NCI-H526 treated with DMSO at 0.1 percent for 48 hours (cell line): ENCODE measurements around the gene FAM20B.

ENCODE experiments used
- DNase-seq: peaks from one replicate; lab custom pipeline; 2025; lab: John Stamatoyannopoulos, UW

FAM20B gene

DNA sequence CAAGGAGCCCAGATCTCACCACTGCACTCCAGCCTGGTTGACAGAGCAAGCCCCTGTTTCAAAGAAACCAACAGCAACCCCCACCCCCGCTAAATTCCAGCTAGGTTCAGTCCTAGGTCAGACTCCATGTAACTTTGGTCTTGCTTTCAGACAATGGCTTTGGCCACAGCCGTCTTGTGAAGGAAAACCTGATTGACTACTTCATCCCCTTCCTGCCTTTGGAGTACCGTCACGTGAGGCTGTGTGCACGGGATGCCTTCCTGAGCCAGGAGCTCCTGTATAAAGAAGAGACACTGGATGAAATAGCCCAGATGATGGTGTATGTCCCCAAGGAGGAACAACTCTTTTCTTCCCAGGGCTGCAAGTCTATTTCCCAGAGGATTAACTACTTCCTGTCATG is 69.1 kb downstream of the FAM20B start:
- DNase-seq = no peak

DNA sequence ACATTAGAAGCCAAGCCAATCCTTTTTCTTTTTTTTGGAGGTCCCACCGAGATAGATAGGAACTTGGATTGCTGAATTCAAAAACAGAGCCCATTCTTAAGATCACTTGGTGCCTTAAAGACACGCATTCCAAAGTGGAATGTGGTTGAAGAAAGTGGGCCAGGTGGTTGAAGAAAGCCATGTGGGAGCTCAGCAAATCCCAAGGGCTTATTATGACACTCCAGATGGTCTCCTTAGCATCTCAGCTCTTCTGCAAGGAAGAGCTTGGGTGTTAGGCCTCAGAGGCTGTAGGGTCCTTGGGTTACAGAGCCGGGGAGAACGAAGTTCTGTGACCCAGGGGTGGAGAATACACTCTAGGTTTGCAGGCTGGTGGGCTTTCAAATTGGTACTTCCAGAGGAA is 69.7 kb downstream of the FAM20B start:
- DNase-seq = no peak

DNA sequence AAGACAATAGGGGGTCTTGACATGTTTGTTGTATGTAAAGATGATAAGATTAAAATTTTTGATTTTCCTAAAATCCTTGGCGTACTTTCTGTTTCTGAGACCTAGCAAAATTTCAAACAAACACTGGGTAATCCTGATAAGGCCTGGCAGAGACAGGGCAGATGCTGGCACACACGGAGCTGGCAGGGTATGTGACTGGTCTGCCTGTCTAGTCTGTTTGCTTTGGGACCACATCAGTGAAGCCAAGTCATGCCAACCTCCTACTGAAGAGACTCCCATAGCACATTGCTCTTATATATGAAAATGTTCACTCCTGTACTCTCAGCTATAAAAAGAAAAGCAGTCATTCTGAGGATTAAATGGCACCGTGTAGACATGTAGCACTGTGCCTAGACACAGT is 70.2 kb downstream of the FAM20B start:
- no peak for DNase-seq

DNA sequence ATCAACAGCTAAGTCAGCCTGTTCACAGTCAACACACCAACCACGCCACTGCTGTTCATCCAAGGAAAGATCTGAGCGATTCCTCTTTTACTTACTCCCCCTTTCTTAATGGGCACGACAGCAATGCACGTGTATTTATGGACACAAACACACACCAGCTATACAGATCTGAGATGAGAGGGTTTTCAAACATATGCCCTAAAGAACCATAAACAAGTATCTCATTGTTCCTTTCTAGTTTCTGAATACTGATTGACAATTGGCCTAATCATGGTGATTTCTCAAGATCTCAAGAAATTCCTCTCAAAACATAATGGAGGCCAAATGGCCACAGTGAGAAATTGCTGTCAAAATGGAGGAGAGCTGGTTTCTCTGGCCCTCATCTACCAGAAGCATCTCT is 74.2 kb downstream of the FAM20B start:
- no peak for DNase-seq

DNA sequence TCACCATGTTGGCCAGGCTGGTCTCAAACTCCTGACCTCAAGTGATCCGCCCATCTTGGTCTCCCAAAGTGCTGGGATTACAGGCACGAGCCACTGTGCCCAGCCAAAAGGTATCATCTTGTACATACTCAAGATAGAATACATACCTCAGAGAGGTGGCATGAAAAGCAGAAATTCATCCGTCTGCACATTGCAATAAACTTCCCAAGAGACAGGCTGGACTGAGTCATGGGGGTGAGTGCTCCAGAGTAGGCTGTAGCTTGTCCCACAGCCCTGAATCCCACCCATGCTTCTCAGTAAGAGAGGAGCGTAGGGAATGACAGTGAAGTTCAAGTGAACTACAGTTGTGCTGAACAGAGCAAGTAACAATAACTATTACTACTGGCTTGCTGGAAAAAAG is 75.9 kb downstream of the FAM20B start:
- no peak for DNase-seq

DNA sequence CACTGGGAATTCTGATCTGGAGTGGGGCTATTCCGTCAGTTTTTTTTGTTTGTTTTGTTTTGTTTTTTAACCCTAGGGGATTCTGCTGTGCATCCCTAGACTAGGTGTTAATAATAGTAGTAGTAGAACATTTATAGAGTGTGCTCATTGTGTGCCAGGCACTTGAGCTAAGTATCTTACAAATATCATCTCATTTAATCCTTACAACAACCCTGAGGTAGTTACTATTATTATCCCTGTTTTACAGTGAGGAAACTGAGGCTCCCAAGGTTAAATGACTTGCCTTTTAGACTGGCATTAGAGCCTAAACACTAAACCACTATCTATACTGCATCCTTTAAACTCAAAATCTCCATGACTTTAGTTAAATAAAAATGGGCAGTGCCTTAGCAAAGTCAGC is 78.3 kb downstream of the FAM20B start:
- DNase-seq = no peak

DNA sequence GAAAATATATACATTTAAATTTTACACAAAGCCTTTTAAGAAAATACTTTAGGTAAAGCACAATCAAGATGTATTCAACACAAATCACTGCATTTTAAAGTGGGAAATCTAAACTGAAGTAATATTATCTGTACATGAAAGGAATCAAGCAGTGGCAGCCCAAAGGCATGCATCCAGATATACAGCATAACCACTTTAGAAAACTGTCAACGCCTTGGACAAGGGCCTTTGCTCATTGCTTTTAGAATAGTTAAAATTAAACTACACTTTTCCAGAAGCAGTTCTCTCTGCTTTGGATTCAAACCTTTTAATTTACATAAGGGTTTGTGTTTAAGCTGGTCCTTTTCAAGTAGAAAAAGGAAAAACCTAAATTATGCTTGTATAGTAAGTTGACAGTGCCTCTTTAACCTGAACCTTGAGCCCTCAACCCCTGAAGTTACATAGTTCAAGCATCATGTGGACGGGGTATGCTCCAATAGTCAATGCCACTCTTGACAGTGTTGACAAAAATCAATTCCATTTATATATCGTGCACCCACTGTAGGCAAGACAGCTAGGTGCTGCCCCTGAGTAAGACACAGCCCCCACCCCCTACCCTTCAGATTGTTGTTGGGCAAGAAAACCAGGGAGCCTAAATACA is 79.0 kb downstream of the FAM20B start:
- no peak for DNase-seq

DNA sequence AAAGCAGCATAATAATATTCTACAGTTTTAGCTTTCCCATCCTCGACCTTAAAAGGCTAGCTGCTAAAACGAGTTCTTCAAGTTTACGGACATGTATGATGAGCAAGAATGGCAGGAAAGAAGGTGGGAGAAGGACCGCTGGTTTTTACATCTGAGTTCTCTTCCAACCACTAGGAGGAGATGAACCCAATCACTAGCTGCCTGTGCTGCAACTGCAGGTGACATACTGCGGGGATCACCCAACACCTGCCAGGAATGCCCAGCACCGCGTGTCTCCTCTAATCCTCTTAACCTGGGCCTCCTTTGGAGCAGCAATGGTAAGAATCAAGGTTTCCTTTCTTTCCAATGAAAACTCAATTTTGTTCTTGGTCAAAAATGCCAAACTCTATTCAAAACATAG is 79.7 kb downstream of the FAM20B start:
- peak; percentile 92 for DNase-seq

DNA sequence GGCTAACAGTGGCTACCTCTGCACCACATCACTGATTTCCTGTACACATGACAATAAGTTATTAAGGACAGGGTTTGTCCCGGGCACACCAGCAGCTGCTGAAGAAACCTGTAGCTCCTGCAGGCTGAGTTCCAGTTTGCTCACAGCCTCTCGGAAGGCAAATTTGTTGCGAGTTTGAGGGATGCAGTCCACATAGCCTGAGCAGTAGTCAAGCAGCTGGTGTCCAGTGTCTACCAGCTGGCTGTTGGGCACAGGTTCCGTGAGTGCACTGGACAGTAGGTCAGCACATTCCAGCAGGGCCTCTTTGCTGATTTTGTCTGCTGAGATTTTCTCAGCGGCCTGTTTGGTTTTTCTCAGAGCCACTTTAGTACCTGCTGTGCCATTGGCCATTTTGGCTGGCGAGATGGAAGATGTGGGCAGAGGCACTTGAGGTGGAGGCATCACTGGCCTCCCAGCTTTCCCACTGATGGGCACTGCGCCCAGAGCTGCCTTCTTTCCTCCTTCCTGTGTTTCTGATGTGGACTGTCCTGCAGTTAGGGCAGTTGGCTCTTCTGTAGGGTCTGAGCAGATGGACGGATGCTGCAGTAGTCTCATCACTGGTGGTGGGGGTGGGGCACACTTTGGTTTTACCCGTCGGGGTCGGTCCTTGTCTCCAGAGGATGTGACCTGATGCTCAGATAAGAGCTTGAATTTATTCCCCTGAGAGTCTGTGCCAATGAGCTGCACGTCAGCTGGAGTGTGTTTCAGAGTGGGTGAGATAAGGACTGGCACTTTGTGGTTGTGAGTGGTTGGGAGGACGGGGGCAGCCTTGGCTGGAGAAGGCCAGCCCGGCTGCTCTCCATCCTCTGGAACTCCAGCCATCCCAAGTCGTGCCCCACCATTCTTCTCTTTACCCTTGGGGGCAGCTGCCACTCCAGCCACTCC is 82.3 kb downstream of the FAM20B start:
- DNase-seq = no peak

DNA sequence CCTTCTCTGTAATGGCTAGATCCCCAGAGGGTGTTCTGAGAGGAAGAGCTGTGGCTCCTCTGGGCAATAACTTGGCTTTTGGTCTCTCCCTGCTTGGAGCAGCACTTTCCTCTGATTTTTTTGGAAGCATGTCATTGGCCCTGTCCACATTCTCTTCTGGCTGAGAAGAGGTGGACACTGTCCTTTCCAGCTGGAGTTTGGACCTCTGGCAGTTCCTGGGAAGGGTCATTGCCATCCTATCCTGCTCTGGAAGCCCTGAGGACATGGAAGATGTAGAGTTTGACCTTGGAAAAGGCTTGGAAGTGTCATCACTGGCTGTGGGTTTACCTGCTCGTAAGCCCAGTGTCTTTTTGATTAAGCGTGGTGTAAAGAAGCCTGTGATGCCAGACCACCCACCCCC is 83.0 kb downstream of the FAM20B start:
- no peak for DNase-seq

DNA sequence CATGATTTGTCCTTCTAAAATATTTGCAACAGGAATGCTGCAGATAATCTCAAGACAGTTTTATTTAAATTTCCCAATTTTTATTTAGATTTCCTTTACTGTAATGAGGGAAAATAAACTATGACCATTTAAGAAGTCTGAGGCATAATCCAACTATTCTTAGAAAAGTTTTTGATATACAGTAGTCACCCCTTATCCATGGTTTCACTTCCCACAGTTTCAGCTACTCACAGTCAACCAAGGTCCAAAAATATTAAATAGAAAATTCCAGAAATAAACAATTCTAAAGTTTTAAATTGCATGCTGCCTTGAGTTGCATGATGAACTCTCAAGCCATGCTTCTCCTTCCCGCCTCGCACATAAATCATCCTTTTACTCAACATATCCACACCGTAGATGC is 89.5 kb downstream of the FAM20B start:
- no peak for DNase-seq

DNA sequence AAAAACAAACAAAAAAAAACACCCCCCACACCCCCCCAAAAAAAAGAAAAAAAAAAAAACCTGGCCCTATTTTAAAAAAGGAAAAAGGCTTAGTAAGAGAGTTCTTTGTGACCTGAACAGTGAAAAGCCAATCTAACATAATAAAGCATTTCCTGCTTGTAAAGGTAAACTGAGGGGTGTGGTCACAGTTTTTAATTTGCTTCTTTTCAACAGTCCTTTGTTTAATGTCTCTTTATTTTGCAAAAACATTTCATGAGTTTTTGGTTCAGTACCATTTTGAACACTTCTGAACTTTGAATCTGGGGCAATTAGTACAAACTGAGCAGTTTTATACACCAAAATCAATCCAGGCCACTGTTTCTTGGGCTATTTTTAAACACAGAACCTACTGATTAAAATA is 93.8 kb downstream of the FAM20B start:
- DNase-seq = no peak

DNA sequence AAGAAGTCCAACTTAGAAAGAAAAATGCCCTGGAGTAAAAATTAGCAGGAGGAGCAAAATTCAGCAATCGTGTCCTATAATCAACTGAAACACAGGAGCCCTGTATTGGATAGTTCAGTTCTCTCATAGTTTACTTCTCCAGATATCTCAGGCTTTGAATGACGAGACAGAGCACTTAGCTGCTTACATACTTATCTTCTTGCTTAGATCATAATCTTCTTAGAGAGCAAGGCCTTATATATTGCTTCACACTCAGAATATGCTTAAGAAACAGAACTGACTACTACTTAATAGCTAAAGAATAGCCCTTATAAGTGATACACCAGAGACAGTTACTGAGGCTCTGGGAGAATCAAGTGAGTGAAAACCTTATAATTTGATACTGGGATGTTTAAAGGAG is 95.0 kb downstream of the FAM20B start:
- no peak for DNase-seq

DNA sequence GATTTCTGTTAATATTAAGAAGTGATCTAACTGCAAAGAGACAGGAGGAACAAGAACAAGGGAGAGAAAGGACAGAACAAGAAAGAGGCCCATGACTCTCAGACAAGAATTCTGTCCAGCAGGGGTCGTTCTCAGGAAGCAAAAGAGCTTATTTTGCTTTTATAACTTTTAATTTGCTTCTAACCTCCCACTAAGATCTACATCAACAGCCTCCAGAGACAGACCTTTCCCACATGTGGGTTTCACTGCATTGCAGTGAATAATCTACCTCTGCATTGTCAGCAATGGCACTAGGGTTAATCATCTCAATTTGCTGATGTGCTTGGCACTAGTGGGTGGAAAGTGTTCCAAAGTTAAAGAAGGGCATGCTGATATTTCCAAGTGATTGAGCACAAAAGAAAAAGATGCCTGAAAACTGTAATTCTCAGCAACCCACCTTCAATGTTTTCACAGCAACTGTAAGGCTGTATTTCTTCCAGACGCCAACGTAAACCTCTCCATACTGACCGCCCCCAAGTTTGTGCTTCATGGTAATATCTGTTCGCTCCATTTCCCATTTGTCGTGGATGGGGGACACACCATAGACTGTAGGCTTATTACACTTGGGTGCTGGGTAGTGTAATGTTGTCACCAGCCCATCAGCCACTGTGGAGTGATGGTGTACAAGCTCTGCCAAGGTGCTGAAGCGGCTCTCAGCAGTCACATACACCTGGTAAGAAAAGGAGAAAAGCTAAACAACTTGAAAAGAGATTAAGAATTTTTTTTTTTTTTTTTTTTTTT is 95.7 kb downstream of the FAM20B start:
- peak; percentile 63 for DNase-seq

DNA sequence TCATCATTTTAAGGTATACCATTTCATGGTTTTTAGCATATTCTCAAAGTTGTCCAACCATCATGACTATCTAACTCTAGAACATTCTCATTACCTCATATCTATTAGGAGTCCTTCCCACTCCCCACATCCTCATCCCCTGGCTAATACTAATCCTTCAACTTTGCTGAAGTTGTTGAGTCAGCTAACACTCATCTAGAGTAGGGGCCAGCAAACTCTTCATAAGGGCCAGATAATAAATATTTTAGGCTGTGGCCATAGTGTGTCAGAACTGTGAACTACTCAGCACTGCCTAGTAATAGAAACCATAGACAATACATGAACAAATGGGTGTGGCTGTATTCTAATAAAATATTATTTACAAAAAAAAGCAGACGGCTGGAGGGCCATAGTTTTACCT is 99.2 kb downstream of the FAM20B start:
- no peak for DNase-seq
